ENCODE measurements around the gene ADGRD2. TPM values are rescaled to one million over a fixed set of nuclear protein-coding genes. Genes with fewer than 3 reads are reported as not detected.

ADGRD2 gene
- total and polyA plus RNA-seq, 4 donors = not detected

GRCh38 chr9:124493218-124493617 is 43.0 kb downstream of the ADGRD2 start:
- Histone ChIP-seq H3K9me3 (ENCODE audit: control insufficient read depth in 4 of 4, low read length in 3 of 4) (no peaks in the 10 kb centered on the region), H3K27ac (ENCODE audit: low read depth in 1 of 2, low read length in 2 of 2) (no peak overlapping the region), H3K36me3 (ENCODE audit: control insufficient read depth in 4 of 4, insufficient read depth in 3 of 4, low read depth in 1 of 4, low read length in 3 of 4) (no peaks in the 10 kb centered on the region), H3K4me1 (ENCODE audit: control insufficient read depth in 4 of 4, insufficient read depth in 4 of 4, low read length in 3 of 4) (peaks cover 0 to 8% (median 3%) of the 10 kb centered on the region in 4 donors), H3K27me3 (ENCODE audit: control insufficient read depth in 4 of 4, insufficient read depth in 4 of 4, low read length in 3 of 4) (no peaks in the 10 kb centered on the region), H3K4me3 (ENCODE audit: low read depth in 1 of 3, low read length in 3 of 3) (no peak overlapping the region), H3K9ac (ENCODE audit: low read depth in 1 of 2, low read length in 2 of 2) (no peak overlapping the region)
- TF ChIP-seq EGR1 (IDR thresholded peaks at IDR 0.05; ENCODE audit: low read depth in 2 of 2) = no peak
- no peak for TF ChIP-seq HNF4A (conservative IDR thresholded peaks at IDR 0.05)
- TF ChIP-seq ZBTB33 (IDR thresholded peaks at IDR 0.05) = no peak
- TF ChIP-seq ATF3 (IDR thresholded peaks at IDR 0.05) = no peak
- no peak for TF ChIP-seq YY1 (IDR thresholded peaks at IDR 0.05)
- no peak for TF ChIP-seq GABPA (IDR thresholded peaks at IDR 0.05 in 1 of 2, conservative IDR thresholded peaks at IDR 0.05 in 1 of 2)
- no peak for TF ChIP-seq HNF4G (IDR thresholded peaks at IDR 0.05)
- TF ChIP-seq JUND (IDR thresholded peaks at IDR 0.05) = no peak
- TF ChIP-seq SP1 (IDR thresholded peaks at IDR 0.05) = no peak
- no peak for TF ChIP-seq FOXA2 (IDR thresholded peaks at IDR 0.05)
- TF ChIP-seq NR2F2 (IDR thresholded peaks at IDR 0.05) = no peak
- no peak for TF ChIP-seq RXRA (IDR thresholded peaks at IDR 0.05)
- TF ChIP-seq REST (IDR thresholded peaks at IDR 0.05) = no peak
- TF ChIP-seq MAX (IDR thresholded peaks at IDR 0.05) = no peak
- no peak for TF ChIP-seq CTCF (IDR thresholded peaks at IDR 0.05; ENCODE audit: low read depth, low read length, missing input control)
- no peak for TF ChIP-seq TAF1 (conservative IDR thresholded peaks at IDR 0.05)
- no peak for TF ChIP-seq FOXA1 (IDR thresholded peaks at IDR 0.05)
- 95% methylated on average over 4 of the region's 4 CpGs for WGBS
- DNase-seq (ENCODE audit: low spot score) = no peak
